IPS-18c (cell line): ENCODE results near the gene MUSK.
"Not testable (repeated sequence)": the region's sequence is repeated elsewhere in the genome, so short reads cannot be mapped to it uniquely, and the experiment has no call there.

Experiments used
- H3K4me3 ChIP-seq: 2 replicates; pipeline ENCODE4 v1.7.0; 2013; ENCODE audit warnings: low read depth, mild to moderate bottlenecking, low read length, moderate library complexity; ENCODE audit not compliant: insufficient read depth
- H3K9me3 ChIP-seq: one replicate; pipeline ENCODE4 v1.6.1; 2013; ENCODE audit warnings: mild to moderate bottlenecking, low read length, moderate library complexity; ENCODE audit not compliant: control insufficient read depth, insufficient read depth

Gene MUSK

GRCh38 chr9:110777876-110778215, 109.3 kb downstream of the MUSK start:
- Histone ChIP-seq H3K9me3 (no peaks in the 10 kb centered on the region), H3K4me3 (no peak overlapping the region)

DNA sequence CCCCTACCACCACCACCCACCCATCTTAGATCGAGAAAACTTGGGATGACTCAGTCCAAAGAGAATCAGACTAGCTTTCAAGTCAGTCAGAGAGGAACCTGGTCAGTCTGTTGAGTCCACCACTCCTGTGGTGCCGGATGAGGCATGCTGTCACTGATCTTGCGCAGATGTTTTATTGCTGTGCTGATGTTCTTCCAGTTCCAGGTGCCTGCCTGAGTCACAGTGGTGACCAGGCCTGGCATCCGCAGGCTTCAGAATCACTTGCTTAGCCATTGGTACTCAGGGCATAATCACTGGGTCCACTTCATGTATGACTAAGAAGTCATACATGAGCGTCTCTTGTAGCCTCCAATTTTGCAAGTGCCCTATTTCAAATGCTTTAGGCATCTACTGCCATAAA, 114.1 kb downstream of the MUSK start:
- H3K4me3 ChIP-seq, result no peak overlapping the region

DNA sequence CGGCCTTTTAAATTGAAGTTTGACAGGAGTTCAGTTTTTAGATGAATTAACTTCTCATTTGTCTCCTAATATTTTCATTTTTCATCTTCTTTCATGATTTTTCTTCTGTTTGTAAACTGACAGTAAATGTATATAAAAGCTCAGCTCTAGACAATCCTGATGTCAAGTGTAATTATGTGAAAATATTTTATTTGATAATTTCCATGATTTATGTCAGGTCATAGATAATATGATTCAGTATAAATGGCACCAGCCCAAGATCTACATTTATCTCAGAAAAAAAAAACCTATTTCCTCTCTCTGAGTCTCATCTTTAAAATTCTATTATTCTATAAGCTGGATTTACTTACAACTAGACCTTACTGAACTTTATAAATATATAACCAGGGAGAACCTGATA, 115.7 kb downstream of the MUSK start:
- Histone ChIP-seq H3K4me3 (no peak overlapping the region), H3K9me3 (no peaks in the 10 kb centered on the region)

More for the DNA sequence above, 114.1 kb downstream of the MUSK start:
- no peaks in the 10 kb centered on the region for H3K9me3 ChIP-seq

GRCh38 chr9:110785166-110785565, 116.6 kb downstream of the MUSK start:
- Histone ChIP-seq H3K9me3 (no peaks in the 10 kb centered on the region), H3K4me3 (no peak overlapping the region)

DNA sequence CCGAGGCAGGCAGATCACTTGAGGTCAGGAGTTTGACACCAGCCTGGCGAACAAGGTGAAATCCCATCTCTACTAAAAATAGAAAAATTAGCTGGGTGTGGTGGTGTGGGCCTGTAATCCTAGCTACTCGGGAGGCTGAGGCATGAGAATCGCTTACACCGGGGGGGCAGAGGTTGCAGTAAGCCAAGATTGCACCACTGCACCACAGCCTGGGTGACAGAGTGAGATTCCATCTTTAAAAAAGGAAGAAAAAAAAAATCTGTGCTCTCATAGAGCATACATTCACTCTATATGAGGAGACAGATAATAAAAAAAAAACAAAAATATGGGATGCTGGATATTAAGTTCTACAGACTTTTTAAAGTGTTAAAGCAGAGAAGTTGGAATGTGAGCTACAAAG, 119.8 kb downstream of the MUSK start:
- H3K4me3 ChIP-seq, result not testable (repeated sequence)

DNA sequence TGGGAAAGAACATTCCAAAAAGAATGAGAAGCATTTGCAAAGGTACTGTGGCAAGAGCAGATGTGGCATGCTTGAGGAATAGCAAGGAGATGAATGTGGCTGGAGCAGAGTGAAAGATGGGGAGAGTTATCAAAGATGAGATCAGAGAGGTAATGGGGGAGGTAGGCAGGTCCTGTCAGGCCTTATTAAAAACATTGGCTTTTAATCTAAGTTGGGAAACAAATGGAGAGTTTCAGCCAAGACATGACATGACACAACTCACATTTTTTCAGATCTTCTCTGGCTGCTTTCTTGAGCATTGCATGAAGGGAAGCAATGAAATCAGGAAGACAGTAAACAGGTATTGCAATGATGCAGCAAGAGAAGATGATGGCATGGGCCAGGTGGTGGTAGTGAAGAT, 120.3 kb downstream of the MUSK start:
- Histone ChIP-seq H3K9me3 (no peaks in the 10 kb centered on the region), H3K4me3 (no peak overlapping the region)

More for the DNA sequence above, 119.8 kb downstream of the MUSK start:
- not testable (repeated sequence) for H3K9me3 ChIP-seq

GRCh38 chr9:110797611-110798010, 129.0 kb downstream of the MUSK start:
- Histone ChIP-seq H3K9me3 (no peaks in the 10 kb centered on the region), H3K4me3 (no peak overlapping the region)

DNA sequence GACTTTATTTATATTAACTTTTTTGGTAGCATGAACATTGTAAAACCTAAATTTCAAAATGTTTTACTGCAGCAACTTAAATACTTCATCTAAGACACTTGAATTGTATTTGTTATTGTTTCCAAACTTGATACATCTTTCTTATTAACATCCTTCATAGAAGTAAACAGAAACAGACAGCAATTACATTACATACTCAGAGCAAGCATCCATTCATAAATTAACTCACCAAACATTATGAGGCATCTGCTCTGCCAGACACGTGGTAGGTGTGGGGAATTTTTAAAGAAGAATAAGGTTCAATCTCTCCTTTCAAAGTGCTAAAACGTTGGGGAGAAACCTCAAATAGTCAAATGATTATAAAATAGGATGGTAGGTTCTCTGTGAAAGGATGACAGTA, 130.8 kb downstream of the MUSK start:
- Histone ChIP-seq H3K9me3 (no peaks in the 10 kb centered on the region), H3K4me3 (no peak overlapping the region)

DNA sequence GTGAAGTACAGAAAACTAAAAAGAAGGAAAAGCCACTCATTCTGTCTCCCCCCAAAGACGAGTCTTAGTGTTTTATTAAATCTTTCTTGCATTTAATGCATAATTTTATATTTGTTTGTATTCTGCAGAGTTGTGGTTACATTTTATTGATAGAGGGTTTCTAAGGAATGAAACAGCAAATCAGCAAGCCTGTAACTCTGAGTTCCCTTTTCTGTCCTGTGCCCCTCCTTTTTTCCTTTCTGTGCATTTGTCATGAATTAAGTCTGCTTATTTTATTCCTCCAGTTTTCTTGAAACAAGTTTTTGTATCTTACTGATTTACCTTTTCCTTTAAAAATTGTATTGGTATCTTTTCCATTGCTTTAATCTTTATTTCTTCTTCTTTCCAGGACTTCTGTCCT, 132.8 kb downstream of the MUSK start:
- H3K9me3 ChIP-seq, result no peaks in the 10 kb centered on the region
- H3K4me3 ChIP-seq, result no peak overlapping the region

DNA sequence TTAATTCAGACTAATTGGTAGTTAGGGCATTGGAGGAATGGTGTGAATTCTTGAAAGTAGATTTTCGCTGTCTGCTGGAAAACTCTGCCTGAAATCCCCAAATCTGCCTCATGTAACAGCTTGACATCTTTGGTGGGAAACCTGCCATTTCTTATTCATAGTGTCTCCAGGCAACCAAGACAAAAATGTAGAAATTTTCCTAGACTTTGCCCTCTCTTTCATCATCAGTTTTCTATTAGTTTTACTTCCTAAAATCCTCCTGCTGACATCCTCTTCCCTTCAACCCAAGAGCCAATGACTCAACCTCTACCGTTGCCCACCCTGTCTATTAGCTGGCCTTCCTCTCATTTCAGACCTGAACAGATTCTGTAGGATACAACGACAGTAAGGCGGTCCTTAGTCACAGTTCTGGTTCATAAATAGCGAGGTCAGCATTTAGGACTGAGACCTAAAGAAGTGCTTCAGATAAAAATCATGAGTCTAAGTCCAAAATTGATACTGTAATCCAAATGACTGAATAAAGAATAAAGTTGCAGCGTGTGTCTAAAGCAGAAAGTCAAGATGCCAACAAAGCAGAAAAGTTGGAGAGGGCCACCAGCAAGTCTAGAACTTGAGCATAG, 133.9 kb downstream of the MUSK start:
- no peaks in the 10 kb centered on the region for H3K9me3 ChIP-seq
- H3K4me3 ChIP-seq, result no peak overlapping the region

GRCh38 chr9:110807956-110808598, 139.5 kb downstream of the MUSK start:
- Histone ChIP-seq H3K4me3 (no peak overlapping the region), H3K9me3 (no peaks in the 10 kb centered on the region)

DNA sequence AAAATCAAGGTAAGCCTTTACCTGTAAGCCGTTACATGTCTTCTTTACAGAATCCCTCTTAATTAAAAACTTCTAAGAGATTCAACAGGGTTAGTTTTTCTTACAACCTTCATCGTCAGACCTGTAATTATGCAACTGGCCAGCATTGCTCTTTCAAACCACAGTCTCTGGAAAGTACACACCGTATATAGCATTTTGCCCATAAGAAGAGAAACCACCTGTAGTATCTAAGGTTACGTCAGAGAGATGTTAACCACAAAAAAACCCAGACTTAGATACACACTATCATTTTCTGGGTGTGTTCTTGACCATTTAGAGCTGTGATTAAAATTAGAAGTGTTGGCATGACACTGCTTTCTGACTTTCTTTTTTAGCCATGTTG, 140.0 kb downstream of the MUSK start:
- no peak overlapping the region for H3K4me3 ChIP-seq
- H3K9me3 ChIP-seq, result no peaks in the 10 kb centered on the region

DNA sequence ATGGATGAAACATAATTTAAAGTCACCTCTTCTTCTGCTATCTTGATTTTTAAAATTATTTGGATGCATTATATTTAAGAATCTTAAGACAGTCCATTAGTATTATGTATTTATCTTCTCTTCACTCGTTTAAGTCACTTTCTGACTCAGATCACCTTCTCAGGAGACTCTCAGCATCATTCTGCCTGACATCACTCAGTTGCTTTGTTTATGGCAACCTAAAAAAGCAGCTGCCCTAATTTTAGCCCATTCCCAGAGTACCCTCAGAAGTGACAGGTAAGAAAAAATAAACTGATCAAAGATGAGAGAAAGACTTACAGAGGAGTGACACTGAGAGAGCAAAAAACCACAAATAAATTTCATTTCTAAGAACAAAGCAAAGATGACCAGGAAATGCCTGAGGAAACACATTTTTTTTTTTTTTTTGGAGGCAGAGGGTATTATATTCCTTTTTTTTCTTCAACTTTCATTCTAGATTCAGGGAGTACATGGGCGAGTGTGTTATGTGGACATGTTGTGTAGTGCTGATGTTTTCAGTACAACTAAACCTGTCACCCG, 140.5 kb downstream of the MUSK start:
- H3K4me3 ChIP-seq, result no peak overlapping the region
- no peaks in the 10 kb centered on the region for H3K9me3 ChIP-seq

DNA sequence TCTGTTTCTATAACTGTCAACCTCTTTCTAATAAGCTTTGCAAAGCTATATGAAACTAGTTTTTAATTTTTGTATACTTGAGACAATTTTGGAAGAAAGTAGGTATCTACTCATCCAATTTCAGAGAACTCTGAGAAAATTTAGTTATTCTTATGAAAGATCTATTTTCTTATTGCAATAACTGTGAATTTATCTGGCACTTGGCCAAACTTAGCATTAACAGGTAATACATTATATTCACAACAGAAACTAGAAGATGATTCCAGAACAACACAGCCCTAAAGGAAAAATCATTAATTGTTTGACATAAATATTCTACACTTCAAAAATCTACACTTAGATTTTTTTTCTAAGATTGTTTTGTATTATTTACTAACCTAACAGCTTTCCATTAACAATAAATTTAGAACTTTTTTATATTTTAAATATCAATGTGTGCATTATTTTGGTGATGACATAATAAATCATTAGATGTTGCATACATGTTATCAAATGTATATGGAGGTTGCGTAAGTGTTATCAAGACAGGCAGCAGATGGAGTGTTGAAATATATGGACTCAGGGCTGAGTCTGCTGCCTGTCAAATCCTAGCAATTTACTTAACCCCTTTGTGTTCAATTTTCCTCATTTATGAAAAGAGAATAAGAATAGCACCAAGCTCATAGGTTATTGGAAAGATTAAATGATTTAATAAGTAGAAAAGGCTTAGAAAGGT, 141.8 kb downstream of the MUSK start:
- no peak overlapping the region for H3K4me3 ChIP-seq
- no peaks in the 10 kb centered on the region for H3K9me3 ChIP-seq

DNA sequence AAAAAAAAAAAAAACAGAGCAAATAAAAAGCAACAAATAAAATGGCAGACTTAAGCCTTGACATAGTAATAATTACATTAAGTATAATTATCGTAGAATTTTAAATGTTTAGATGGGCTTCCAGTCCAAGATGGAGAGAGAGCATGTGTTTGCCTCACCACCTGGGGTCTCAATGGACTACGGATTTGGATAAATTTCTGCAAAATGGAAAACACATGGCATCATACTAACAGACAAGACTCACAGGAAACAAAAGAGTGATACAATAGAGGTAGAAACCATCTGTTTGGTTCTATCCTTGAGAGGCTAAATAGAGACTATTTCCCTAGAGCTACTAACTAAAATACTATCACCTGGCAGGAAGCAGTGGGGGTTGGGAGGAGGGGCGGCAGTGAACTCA, 144.3 kb downstream of the MUSK start:
- Histone ChIP-seq H3K9me3 (no peaks in the 10 kb centered on the region), H3K4me3 (no peak overlapping the region)

GRCh38 chr9:110814159-110814558, 145.6 kb downstream of the MUSK start:
- H3K9me3 ChIP-seq, result no peaks in the 10 kb centered on the region
- H3K4me3 ChIP-seq, result no peak overlapping the region

- H3K9me3 ChIP-seq, result no peaks in the 10 kb centered on the region
- no peak overlapping the region for H3K4me3 ChIP-seq
Measured at GRCh38 chr9:110815361-110815760, 146.8 kb downstream of the MUSK start.

DNA sequence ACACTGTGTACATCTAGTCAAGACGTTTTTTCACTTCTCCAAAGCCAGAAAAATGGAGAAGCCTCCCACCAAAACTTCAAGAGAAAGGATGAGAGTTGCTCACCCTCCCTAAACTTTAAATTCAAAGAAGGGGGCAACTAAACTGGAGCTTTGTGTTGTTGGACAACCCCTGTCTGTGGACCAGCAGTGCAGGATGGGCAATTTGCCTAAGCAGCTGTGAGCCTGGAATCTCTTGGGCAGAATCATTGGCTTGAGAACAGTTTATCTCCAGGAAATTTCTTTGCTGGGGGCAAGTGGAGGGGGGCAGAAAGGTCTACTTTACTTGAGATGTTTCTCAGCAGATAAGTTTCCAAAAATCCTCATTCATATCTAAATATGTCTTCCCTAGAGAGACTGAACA, 151.8 kb downstream of the MUSK start:
- no peak overlapping the region for H3K4me3 ChIP-seq
- no peaks in the 10 kb centered on the region for H3K9me3 ChIP-seq
